AG09309 (cell line): ENCODE results near the gene TFAP2C.

ENCODE experiments used
- DNase-seq: peaks from one replicate; pipeline ENCODE4 v3.0.0-alpha.2; 2010; ENCODE audit warnings: low read depth
- H3K4me3 ChIP-seq: 2 replicates; pipeline ENCODE4 v1.5.1; 2011; ENCODE audit warnings: mild to moderate bottlenecking, low read depth, low read length, moderate library complexity; ENCODE audit not compliant: control insufficient read depth
- TF ChIP-seq, protein P1 (sequence below): IDR thresholded peaks from 2 replicates; pipeline ENCODE4 v1.5.1; 2011; ENCODE audit warnings: mild to moderate bottlenecking, low read depth, low read length, inconsistent platforms; ENCODE audit not compliant: insufficient read depth, control insufficient read depth; ENCODE audit errors: missing control alignments

TFAP2C gene

DNA sequence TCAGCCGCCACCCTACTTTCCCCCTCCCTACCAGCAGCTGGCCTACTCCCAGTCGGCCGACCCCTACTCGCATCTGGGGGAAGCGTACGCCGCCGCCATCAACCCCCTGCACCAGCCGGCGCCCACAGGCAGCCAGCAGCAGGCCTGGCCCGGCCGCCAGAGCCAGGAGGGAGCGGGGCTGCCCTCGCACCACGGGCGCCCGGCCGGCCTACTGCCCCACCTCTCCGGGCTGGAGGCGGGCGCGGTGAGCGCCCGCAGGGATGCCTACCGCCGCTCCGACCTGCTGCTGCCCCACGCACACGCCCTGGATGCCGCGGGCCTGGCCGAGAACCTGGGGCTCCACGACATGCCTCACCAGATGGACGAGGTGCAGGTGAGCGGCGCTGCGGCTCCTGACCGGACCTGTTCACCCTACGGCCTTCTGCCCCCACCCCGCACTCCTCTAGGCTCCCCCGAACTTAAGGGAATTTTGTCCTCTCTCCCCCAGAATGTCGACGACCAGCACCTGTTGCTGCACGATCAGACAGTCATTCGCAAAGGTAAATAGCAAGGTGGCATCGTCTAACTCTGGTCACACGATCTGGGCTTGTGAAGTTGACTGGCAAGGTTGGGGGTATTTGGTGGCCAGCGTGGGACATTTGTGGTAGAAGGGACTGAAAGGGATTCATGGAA, 2.3 kb downstream of the TFAP2C start:
- H3K4me3 ChIP-seq: peak overlapping the region; percentile 84
- DNase-seq: no peak
- TF ChIP-seq, protein P1, sequence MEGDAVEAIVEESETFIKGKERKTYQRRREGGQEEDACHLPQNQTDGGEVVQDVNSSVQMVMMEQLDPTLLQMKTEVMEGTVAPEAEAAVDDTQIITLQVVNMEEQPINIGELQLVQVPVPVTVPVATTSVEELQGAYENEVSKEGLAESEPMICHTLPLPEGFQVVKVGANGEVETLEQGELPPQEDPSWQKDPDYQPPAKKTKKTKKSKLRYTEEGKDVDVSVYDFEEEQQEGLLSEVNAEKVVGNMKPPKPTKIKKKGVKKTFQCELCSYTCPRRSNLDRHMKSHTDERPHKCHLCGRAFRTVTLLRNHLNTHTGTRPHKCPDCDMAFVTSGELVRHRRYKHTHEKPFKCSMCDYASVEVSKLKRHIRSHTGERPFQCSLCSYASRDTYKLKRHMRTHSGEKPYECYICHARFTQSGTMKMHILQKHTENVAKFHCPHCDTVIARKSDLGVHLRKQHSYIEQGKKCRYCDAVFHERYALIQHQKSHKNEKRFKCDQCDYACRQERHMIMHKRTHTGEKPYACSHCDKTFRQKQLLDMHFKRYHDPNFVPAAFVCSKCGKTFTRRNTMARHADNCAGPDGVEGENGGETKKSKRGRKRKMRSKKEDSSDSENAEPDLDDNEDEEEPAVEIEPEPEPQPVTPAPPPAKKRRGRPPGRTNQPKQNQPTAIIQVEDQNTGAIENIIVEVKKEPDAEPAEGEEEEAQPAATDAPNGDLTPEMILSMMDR: no peak

GRCh38 chr20:56631990-56632327, 2.9 kb downstream of the TFAP2C start:
- DNase-seq: no peak
- H3K4me3 ChIP-seq: peak overlapping the region; percentile 37
- TF ChIP-seq, protein P1: no peak

DNA sequence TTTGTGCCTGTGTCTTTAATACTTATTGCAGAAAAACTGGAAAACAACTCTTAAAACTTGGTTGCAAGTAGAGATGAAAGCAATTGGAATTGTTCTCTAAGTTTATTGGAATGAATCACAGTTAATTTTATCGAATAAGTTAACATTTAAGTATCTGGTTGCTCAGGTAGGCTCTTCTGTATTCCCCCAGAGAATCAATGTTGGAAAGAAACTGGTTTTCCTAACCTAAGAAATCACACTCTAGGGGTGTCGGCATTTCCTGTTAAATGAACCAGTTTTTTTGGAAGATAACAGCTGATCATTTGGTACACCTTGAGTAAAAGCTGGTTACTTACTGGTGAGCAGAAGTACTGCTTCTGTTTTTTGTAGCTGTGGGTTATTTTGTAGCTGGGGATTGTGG, 5.2 kb downstream of the TFAP2C start:
- TF ChIP-seq, protein P1: no peak
- H3K4me3 ChIP-seq: no peak overlapping the region
- no peak for DNase-seq

DNA sequence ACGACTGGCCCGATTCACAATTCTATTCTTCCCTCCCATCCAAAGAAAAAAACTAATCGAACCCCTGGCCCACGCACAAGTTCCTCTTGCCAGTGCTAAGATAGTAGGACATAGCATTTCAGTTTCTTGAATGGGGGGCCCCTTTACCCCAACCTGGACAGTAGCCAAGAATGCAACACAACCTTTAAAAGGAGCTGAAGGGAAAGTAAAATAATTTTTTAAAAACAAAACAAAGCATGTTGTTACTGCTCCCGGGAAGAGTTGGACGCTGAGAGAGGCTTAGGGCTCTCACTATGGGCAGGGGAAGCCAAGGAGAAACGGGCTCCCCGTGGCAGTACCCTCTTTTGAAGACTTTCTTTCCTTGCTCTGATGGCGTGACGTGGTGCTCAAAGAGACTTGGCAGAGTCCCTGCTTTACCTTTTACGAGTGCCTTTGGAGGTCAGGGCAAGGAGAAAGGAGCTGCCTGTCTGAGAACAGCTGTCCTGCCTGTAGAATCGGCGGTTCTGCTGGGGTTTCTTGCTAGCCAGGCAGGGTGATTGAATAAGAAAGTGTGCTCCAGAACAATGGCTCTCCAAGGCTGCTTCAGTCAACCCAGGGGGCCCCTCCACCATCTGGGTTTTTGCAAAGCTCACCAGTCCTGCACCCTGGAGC, 5.8 kb downstream of the TFAP2C start:
- no peak overlapping the region for H3K4me3 ChIP-seq
- no peak for DNase-seq
- TF ChIP-seq, protein P1: no peak

GRCh38 chr20:56636716-56637115, 7.6 kb downstream of the TFAP2C start:
- TF ChIP-seq, protein P1: no peak
- no peak overlapping the region for H3K4me3 ChIP-seq
- DNase-seq: peak; percentile 63

DNA sequence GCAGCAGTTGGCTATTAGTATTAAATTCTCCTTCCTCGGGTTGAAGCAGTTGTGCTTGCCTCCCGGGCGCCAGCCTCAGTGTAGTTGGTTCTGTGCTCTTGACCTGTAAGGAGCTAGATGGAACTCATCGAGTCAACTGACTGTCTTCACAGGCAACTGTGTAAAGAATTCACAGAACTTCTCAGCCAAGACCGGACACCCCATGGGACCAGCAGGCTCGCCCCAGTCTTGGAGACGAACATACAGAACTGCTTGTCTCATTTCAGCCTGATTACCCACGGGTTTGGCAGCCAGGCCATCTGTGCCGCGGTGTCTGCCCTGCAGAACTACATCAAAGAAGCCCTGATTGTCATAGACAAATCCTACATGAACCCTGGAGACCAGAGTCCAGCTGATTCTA, 8.5 kb downstream of the TFAP2C start:
- TF ChIP-seq, protein P1: no peak
- no peak overlapping the region for H3K4me3 ChIP-seq
- DNase-seq: no peak
